Activated CD4-positive, alpha-beta T cell treated with anti-CD3 and anti-CD28 coated beads for 36 hours (primary cell): ENCODE data around the gene C22orf31. TPM values are rescaled to one million over a fixed set of nuclear protein-coding genes. Genes with fewer than 3 reads are reported as not detected.

Source experiments
- ATAC-seq: fragments of 200-7000 bp; cut with Tn5 transposase; one replicate; pipeline ENCODE4 v1.10.0; 2021; ENCODE audit warnings: mild to moderate bottlenecking, moderate library complexity
- CTCF ChIA-PET: fragments of 350-600 bp; sonication (Branson Sonifier 250); formaldehyde crosslinking; loops from one replicate; lab custom pipeline; 2021; ENCODE audit warnings: antibody characterized with exemption; lab: Charles Lee
- POLR2A ChIA-PET: fragments of 350-600 bp; sonication (Branson Sonifier 250); formaldehyde crosslinking; loops from one replicate; lab custom pipeline; 2021; ENCODE audit warnings: antibody characterized with exemption, inconsistent platforms; lab: Charles Lee
- DNase-seq: peaks from one replicate; pipeline ENCODE4 v3.0.0-alpha.2; 2020
- H3K27ac Mint-ChIP-seq: one replicate; pipeline ENCODE4 v1.8.0; 2021; ENCODE audit warnings: mixed read lengths
- H3K27me3 Mint-ChIP-seq: one replicate; pipeline ENCODE4 v1.8.0; 2021; ENCODE audit warnings: mixed read lengths
- H3K36me3 Mint-ChIP-seq: one replicate; pipeline ENCODE4 v1.8.0; 2021; ENCODE audit warnings: low read depth, mixed read lengths
- H3K4me1 Mint-ChIP-seq: one replicate; pipeline ENCODE4 v1.8.0; 2021; ENCODE audit warnings: mixed read lengths
- H3K4me3 Mint-ChIP-seq: one replicate; pipeline ENCODE4 v1.8.0; 2021; ENCODE audit warnings: mild to moderate bottlenecking, moderate library complexity, mixed read lengths
- H3K9me3 Mint-ChIP-seq: one replicate; pipeline ENCODE4 v1.8.0; 2021; ENCODE audit warnings: low read depth, mixed read lengths
- intact Hi-C, 2 experiments: fragments of 100-400 bp; cut with DNase I in 1 of 2; cut with micrococcal nuclease in 1 of 2; formaldehyde crosslinking; loops; one replicate each; pipeline versions ENCODE4 v1.14.2 to v1.15.1; 2022 to 2024; cut with DNase I, micrococcal nuclease
- total RNA-seq, 2 experiments: library from RNA; stranded (reverse); gene quantifications; one replicate each; pipeline ENCODE4 v1.2.3, GENCODE V29; 2021

The C22orf31 gene
- total RNA-seq, 2 experiments from 2014 or later, result not detected

DNA sequence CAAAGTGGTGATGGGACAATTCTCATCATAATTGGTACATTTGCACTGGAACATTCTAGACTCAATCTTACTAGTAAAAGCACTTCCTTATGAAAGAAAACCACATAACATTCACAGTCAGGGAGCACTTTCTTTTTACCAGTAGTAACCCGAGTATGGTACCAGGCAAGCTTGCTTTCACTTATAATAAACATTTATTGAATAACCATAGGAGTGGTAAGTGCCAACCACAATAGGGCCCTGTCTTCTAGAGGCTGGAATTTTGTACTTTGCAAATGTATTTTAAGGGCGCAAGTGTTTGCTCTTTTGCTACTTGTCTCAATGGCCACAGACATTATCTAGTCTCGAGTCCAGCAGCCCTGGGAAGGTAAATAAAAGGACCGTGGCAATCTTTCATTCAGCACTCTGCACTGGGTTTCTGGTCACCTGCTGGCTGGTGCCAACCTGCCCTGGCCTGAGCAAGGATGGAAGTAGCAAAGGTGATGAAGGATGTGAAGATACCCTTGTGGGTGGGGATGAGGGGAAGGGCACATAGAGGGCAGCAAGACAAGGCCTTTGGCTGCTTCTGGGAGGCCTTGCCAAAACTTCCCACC, 24.2 kb downstream of the C22orf31 start:
- intact Hi-C loops, result no loop called here

GRCh38 chr22:29032584-29032983, 29.0 kb downstream of the C22orf31 start:
- ChIA-PET POLR2A (no interaction called here), CTCF (no interaction called here)
- no peak for ATAC-seq
- H3K27me3 Mint-ChIP-seq, result peaks cover 29% of the 10 kb centered on the region
- H3K9me3 Mint-ChIP-seq, result no peaks in the 10 kb centered on the region
- DNase-seq, result no peak
- H3K4me3 Mint-ChIP-seq, result no peak overlapping the region
- H3K4me1 Mint-ChIP-seq, result peaks cover 11% of the 10 kb centered on the region
- H3K27ac Mint-ChIP-seq, result no peak overlapping the region
- intact Hi-C loops, result no loop called here
- no peaks in the 10 kb centered on the region for H3K36me3 Mint-ChIP-seq

More for the DNA sequence above, 24.2 kb downstream of the C22orf31 start:
- ChIA-PET POLR2A (no interaction called here), CTCF (interaction anchor here (0.7 to 3.2 kb wide), 2 partner anchors 182 to 207 kb away, joined by 3 to 14 read pairs; no protein-coding TSS in a partner anchor)
- H3K36me3 Mint-ChIP-seq, result no peaks in the 10 kb centered on the region
- H3K9me3 Mint-ChIP-seq, result no peaks in the 10 kb centered on the region
- H3K27me3 Mint-ChIP-seq, result peaks cover 12% of the 10 kb centered on the region
- DNase-seq (no peak), ATAC-seq (no peak)
- no peak overlapping the region for H3K27ac Mint-ChIP-seq
- no peaks in the 10 kb centered on the region for H3K4me1 Mint-ChIP-seq
- H3K4me3 Mint-ChIP-seq, result no peak overlapping the region

DNA sequence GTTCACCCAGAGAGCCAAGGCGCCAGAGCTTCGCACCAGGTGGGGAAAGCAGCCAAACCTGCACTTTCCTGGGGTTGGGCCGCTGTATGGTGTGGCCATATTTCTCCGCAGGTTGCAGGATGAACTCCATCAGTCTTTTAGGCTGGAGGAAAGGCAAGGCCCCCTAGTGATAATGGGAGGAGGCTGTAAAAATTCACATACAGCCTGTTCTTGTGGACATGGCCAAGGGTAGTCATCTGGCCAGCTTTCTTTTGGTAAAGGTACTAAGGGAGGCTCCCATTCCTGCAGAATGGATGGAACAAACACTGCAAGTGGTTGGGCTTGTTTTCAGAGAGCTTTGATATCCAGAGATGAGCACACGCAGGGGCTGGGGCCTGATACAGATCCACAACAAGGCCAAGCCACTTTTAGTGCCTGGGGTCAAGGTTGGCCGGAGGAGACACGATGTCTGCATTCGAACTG, 29.6 kb downstream of the C22orf31 start:
- Mint-ChIP-seq H3K27ac (no peak overlapping the region), H3K4me3 (no peak overlapping the region), H3K36me3 (no peaks in the 10 kb centered on the region), H3K27me3 (peaks cover 31% of the 10 kb centered on the region), H3K9me3 (no peaks in the 10 kb centered on the region), H3K4me1 (peaks cover 11% of the 10 kb centered on the region)
- DNase-seq (no peak), ATAC-seq (no peak)
- CTCF ChIA-PET, result no interaction called here
- intact Hi-C loops, result no loop called here
- POLR2A ChIA-PET, result no interaction called here

DNA sequence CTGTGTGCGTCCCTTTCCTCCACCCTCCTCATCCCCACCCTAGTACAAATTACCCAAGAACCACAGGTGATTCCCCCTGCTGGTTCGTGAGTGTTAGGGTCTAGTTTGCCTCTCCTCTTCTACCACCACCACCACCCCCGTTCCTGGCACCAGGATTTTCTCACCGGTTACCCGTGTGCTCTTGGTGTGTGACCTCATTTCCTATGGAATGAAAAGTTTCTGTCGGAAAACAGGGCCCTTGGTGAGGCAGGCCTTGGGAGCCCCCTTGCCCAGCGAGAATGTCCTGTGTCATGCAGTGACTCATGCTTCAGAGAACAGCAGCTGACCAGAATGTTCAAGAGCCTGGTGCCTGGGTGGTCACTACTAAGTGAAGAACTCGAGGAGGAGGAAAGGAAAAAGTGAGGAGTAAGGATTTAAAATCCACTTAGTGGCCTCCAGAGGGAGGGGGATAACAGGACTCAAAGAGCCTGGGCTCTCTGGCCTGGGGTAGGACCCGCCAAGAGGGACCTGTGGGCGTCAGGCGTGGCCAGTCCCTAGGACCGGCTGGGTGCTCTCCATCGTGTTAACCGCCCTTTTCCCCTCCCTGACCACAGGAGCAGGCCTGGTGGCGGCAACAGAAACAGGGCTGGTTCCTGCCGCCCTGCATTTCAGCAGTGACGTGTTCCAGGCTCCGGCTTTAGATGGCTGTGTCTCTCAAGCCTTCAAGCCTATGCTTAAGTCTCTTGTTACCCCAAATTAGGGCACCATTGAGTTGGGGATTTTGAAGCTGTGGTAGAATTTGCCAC, 30.2 kb downstream of the C22orf31 start:
- no peaks in the 10 kb centered on the region for H3K9me3 Mint-ChIP-seq

GRCh38 chr22:29030618-29031226, 30.9 kb downstream of the C22orf31 start:
- ATAC-seq (no peak), DNase-seq (peak; percentile 19)
- Mint-ChIP-seq H3K4me1 (peaks cover 11% of the 10 kb centered on the region), H3K36me3 (no peaks in the 10 kb centered on the region), H3K4me3 (no peak overlapping the region), H3K9me3 (no peaks in the 10 kb centered on the region), H3K27ac (no peak overlapping the region), H3K27me3 (peaks cover 31% of the 10 kb centered on the region)
- intact Hi-C loops, result no loop called here
- ChIA-PET POLR2A (interaction anchor here (0.6 kb wide), 1 partner anchor 303 kb away, joined by 3 read pairs; no protein-coding TSS in a partner anchor), CTCF (no interaction called here)

More for the DNA sequence above, 30.2 kb downstream of the C22orf31 start:
- ChIA-PET POLR2A (interaction anchor here (0.6 kb wide), 1 partner anchor 303 kb away, joined by 3 read pairs; no protein-coding TSS in a partner anchor), CTCF (no interaction called here)
- no peak for ATAC-seq
- Mint-ChIP-seq H3K27ac (no peak overlapping the region), H3K27me3 (peaks cover 31% of the 10 kb centered on the region), H3K4me1 (peaks cover 11% of the 10 kb centered on the region), H3K36me3 (no peaks in the 10 kb centered on the region), H3K4me3 (no peak overlapping the region)
- DNase-seq, result no peak
- intact Hi-C loops, result no loop called here

- ATAC-seq, result no peak
- Mint-ChIP-seq H3K36me3 (no peaks in the 10 kb centered on the region), H3K27me3 (peaks cover 31% of the 10 kb centered on the region), H3K4me1 (peaks cover 11% of the 10 kb centered on the region), H3K9me3 (no peaks in the 10 kb centered on the region), H3K27ac (no peak overlapping the region), H3K4me3 (no peak overlapping the region)
- intact Hi-C loops, result no loop called here
- POLR2A ChIA-PET, result no interaction called here
- DNase-seq, result peak; percentile 28
- CTCF ChIA-PET, result no interaction called here
Observed at GRCh38 chr22:29030016-29030617, 31.5 kb downstream of the C22orf31 start.

DNA sequence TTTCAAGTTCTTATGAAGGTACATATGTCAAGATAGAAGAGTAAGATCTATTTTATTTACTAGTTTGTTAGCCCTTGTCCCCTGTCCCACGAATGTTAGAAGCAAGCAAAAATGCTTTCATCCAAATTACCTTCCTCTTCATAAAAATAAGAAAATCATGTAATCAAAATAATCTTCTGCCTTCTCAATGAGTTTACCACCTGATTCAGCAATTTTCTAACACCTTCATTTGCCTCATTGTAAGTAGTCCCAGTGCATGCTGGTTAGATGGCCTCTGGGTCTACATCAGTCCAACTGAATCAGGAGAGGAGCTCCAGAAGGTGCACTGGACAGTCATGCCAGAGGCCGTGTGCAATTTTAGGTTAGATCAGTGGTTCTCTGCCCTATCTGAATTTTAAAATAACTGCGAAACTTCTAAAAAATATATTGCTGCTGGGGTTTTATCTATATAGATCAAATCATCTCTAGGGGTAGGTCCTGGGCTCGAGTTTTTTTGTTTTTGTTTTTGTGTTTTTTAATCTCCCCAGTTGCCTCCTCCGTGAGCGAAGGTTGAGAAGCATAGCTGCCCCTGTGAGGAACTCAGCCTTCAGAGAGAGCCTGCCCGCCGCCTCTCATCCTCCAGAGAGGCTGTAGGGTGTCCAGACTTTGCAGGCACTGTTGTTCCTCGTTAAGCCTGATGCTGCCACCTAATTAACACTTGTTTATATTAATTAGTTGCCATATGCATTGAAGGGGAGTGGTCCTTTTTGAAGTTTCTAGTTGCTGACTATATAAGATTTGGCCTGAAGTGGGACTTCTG, 32.2 kb downstream of the C22orf31 start:
- POLR2A ChIA-PET, result no interaction called here
- Mint-ChIP-seq H3K27me3 (peaks cover 29% of the 10 kb centered on the region), H3K36me3 (no peaks in the 10 kb centered on the region), H3K4me3 (no peak overlapping the region), H3K4me1 (peaks cover 11% of the 10 kb centered on the region), H3K27ac (no peak overlapping the region), H3K9me3 (no peaks in the 10 kb centered on the region)
- CTCF ChIA-PET, result no interaction called here
- ATAC-seq (no peak), DNase-seq (no peak)
- intact Hi-C loops, result no loop called here

DNA sequence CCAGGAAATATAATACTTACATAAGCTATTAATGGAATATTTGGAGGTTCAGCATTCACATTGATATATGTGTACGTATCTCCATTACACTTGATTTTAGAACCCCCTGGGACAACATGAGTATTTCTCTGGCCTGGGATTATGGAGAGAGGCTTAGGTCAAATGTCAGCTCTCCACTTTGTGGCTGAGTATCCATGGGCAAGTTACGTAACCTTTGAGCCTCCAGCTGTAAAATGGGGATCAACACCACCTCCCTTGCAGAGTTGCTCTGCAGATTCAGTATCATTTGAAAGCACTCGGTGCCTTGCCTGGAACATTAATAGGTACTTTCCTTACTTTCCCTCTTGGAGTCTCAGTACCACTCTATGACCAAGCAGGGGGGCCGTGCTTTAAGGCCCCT, 33.2 kb downstream of the C22orf31 start:
- peaks cover 11% of the 10 kb centered on the region for H3K4me1 Mint-ChIP-seq
- ChIA-PET CTCF (no interaction called here), POLR2A (no interaction called here)
- H3K27ac Mint-ChIP-seq, result no peak overlapping the region
- H3K9me3 Mint-ChIP-seq, result no peaks in the 10 kb centered on the region
- ATAC-seq (no peak), DNase-seq (no peak)
- H3K36me3 Mint-ChIP-seq, result no peaks in the 10 kb centered on the region
- intact Hi-C loops, result no loop called here
- no peak overlapping the region for H3K4me3 Mint-ChIP-seq
- peaks cover 28% of the 10 kb centered on the region for H3K27me3 Mint-ChIP-seq

- CTCF ChIA-PET, result interaction anchor here (0.8 kb wide), 1 partner anchor 14 kb away, joined by 4 read pairs; no protein-coding TSS in a partner anchor
- H3K4me3 Mint-ChIP-seq, result no peak overlapping the region
- POLR2A ChIA-PET, result no interaction called here
- H3K27ac Mint-ChIP-seq, result no peak overlapping the region
- H3K9me3 Mint-ChIP-seq, result no peaks in the 10 kb centered on the region
- no peak for DNase-seq
- peaks cover 11% of the 10 kb centered on the region for H3K4me1 Mint-ChIP-seq
- intact Hi-C loops, result no loop called here
- H3K36me3 Mint-ChIP-seq, result no peaks in the 10 kb centered on the region
- no peak for ATAC-seq
- H3K27me3 Mint-ChIP-seq, result peaks cover 28% of the 10 kb centered on the region
Observed at GRCh38 chr22:29026579-29026978, 35.1 kb downstream of the C22orf31 start.

- Mint-ChIP-seq H3K27me3 (peaks cover 11% of the 10 kb centered on the region), H3K36me3 (no peaks in the 10 kb centered on the region), H3K27ac (no peak overlapping the region), H3K4me1 (no peaks in the 10 kb centered on the region), H3K4me3 (no peak overlapping the region), H3K9me3 (peaks cover 3% of the 10 kb centered on the region)
- POLR2A ChIA-PET, result no interaction called here
- ATAC-seq (no peak), DNase-seq (no peak)
- CTCF ChIA-PET, result interaction anchor here (0.6 kb wide), 1 partner anchor 1138 kb away, joined by 3 read pairs; no protein-coding TSS in a partner anchor
- intact Hi-C loops, result no loop called here
Observed at GRCh38 chr22:29023172-29023796, 38.3 kb downstream of the C22orf31 start.
